GM19023 (cell line): Measurements from ENCODE around the gene SERPINA12.

Experiments used
- ATAC-seq: cut with Tn5 transposase; IDR thresholded peaks from one replicate; pipeline ENCODE4 v1.9.1; 2021; ENCODE audit warnings: mild to moderate bottlenecking, moderate library complexity; ENCODE audit not compliant: unreplicated experiment

Gene SERPINA12

DNA sequence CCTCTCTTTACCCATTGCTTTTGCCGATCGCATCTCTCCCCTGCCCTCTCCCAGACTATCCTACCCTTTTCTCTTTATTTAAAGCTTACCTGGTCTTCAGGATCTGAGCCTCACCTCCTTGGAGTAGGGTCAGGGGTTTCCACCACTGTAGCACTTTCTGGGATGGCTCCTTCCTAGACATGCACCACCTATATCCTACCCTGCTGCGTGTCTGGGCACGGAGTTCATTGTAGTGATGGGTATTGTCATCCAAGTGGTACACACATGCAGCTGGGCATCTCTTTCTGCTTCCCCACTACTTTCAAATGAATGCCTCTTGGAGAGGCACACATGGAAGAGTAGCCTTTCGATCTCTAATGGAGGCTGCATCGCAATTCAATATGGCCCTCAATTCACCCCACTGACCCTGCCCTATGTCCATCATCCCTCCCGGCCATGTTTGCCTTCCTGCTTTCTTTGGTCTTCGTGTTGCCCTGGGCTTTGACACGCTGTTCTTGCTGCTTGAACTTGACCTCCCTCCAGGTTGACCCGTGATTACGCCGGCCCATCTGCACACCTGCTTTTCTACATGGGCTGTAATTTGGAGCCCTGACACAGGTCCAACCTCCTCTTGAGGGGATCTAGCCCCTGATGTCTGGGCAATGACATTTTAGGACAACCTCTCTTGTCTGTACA, 67.6 kb downstream of the SERPINA12 start:
- ATAC-seq = no peak

DNA sequence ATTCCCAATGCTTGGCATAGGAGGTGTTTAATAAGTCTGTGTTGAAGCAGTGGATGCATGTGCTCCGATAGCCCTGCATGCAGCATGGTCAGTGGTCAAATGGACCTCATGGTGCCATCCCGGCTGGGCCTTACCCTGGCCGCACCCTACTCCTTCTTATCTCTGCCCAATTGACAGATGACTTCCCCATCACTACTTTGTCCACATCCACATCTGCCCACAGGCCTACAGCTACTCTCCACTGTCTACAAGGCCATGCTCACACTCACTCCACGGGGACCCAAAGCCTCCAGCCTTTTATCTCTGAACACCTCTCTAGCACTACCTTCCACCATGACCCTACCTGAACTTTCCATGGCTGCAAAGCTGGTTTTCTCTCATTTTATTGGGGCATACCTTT, 68.1 kb downstream of the SERPINA12 start:
- no peak for ATAC-seq

DNA sequence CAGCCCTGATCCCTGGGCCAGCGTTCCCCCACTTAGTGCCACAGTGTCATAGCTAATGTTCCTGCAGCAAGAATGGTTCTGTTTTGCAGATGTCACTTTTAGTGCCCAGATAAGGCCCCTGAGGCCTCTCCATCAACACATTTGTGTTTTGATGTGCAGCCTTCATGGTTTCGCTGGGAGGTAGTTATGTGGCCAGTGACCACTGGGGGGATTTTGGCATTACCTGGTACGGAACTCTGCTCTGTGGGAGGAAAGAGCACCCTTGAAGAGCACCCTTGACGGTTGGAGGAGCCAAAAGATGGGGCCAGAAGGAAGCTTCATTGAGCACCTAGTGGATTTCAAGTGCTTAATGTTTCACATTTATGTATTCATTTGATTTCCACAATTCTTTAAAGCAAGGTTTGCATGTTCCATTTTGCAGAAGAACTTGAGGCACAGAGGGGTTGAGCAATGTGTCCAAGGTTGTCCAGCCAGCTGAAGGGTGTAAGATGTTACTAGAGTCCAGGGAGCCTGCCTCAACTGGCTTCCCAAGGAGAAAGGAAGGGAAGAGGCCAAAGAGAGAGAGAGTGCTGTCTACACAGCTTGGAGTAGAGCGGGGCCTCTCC, 69.7 kb downstream of the SERPINA12 start:
- ATAC-seq = no peak
